GM19324 (cell line): ENCODE measurements around the gene POLD4.
A peak's percentile ranks its signal among the peaks of the same experiment; 100 is the strongest.
"Not testable (repeated sequence)": the region's sequence is repeated elsewhere in the genome, so short reads cannot be mapped to it uniquely, and the experiment has no call there.

Experiments
- ATAC-seq: cut with Tn5 transposase; IDR thresholded peaks from one replicate; pipeline ENCODE4 v1.9.1; 2021; ENCODE audit warnings: mild to moderate bottlenecking, moderate library complexity; ENCODE audit not compliant: unreplicated experiment, low FRiP score

Gene POLD4

GRCh38 chr11:67320011-67320410 is 33.3 kb downstream of the POLD4 start:
- ATAC-seq: no peak

GRCh38 chr11:67318876-67319275 is 34.5 kb downstream of the POLD4 start:
- ATAC-seq: not testable (repeated sequence)

DNA sequence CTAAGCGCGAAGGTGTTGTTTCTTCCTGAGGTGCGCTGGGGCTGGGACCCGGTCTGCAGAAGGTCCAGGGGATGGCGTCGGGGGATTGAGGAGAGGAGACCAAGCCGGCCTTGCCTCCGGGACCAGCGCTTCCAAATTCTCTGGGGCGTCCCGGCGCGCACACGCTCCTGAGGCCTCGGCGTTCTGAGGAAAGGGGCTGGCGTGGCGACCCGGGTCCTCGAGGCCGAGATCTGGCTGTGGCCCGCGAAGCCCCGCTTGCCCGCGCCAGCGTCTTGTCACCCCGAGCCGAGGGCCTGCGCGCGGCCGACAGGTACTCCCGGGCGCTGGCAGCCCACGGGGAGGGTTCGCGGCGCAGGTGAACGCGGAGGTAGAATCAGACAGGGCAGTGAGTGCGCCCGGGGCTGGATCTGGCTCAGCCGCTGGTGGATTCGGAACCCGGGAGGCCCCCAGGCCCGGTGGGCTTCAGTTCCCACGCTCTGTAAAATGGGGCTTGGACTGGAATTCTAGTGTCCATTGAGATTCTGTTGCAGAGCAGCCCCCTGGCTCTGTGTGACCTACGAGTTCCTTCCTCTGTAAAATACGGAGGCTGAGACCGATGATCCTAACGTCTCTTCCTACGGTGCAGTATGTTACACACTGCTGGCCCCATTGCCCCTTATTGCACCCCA is 35.3 kb downstream of the POLD4 start:
- no peak for ATAC-seq

GRCh38 chr11:67317205-67317887 is 36.0 kb downstream of the POLD4 start:
- ATAC-seq: peak; percentile 91

GRCh38 chr11:67316882-67317204 is 36.5 kb downstream of the POLD4 start:
- no peak for ATAC-seq

DNA sequence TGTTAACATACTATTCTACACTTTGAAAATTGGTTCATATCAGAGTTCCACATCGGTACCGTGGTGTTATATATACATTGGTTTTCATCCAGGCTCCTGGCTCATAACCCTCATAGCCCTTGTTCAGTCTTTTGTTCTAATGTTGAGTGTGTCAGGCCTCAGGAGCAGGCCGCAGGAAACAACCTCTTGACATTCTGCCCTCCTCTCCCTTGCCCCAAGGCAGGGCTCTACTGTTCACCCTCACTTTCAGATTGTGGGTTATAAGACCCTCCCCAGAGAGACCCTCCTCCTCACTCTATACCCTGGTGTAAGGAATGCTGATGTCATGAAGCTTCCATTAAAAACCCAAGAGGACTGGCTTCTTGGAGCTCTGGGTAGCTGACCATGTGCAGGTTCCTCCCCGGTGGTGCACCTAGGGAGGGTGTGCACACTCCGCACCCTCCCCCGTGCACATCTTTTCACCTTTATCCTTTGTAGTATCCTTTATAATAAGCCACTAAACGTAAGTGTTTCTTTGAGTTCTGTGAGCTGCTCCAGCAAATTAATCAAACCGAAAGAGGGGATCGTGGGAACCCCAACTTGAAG is 37.9 kb downstream of the POLD4 start:
- no peak for ATAC-seq

DNA sequence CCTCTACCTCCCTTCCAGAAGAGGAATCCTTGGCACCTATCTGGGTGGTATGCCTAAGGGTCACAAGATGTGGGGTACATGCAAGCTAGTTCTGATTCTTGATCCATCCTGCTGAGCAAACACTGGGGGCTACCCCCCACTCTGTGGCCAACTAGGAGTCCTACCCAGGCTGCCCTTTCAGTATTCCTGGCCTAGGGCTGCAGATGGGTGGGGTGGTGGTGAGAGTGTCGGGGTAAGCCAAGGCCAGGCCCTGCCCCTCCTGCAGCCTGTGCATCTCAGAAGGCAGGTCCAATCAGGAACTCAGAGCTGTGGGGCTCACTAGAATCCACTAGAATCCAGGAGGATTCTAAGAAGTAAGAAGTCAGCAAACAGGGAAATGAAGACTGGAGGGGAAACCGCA is 39.1 kb downstream of the POLD4 start:
- ATAC-seq: no peak

DNA sequence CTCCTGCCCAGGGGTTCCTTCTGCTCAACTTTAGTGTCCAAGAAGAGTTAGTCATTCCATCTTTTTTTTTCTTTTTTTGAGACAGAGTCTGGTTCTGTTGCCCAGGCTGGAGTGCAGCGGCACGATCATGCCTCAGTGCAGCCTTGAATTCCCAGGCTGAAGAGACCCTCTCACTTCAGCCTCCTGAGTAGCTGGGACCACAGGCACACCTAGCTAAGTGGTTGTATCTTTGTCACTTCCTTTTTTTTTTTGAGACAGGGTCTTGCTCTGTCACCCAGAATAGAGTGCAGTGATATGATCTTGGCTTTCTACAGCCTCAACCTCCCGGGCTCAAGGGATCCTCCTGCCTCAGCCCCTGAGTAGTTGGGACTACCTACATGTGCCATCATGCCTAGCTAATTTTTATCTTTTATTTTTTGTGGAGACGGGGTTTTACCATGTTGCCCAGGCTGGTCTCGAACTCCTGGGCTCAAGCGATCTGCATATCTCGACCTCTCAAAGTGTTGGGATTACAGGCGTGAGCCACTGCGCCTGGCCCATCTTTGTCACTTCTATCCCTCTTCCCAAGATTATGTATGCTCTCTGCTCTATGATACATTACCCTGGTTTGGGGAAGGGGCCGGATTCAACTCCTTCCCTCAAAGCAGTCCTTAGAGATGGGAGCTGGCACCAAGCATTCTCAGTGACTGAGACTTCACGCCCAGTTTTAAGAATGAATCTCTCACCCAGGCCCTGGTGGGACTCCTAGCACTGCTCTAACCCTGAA is 40.0 kb downstream of the POLD4 start:
- no peak for ATAC-seq

GRCh38 chr11:67312187-67313021 is 40.9 kb downstream of the POLD4 start:
- no peak for ATAC-seq

GRCh38 chr11:67311556-67312082 is 41.7 kb downstream of the POLD4 start:
- no peak for ATAC-seq

DNA sequence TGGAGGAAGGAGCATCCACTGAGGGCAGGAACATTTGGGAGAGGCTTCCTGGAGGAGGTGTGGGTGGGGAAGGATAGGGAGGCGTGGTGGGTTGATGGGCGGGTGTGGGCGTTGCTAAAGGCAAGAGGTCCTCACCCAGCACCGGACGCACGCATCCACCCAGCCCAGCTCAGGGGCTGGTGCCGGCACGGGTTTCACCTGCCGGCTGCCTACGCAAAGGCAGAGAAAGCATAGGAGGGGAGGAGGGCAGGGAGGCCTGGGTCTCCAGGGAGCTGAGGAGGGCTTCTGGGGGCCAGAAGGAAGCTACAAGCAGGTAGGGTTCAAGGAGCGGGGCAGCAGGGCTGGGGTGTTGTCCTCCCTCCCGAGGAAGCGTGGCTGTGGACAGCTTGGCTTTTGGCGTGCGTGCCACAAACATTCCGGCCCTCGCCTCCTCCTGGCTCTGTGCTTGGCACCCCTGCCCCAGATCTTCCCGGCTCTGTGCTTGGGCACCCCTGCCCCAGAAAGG is 42.2 kb downstream of the POLD4 start:
- no peak for ATAC-seq

GRCh38 chr11:67310246-67311050 is 42.9 kb downstream of the POLD4 start:
- no peak for ATAC-seq

GRCh38 chr11:67309661-67310061 is 43.7 kb downstream of the POLD4 start:
- no peak for ATAC-seq

GRCh38 chr11:67309166-67309565 is 44.2 kb downstream of the POLD4 start:
- no peak for ATAC-seq

DNA sequence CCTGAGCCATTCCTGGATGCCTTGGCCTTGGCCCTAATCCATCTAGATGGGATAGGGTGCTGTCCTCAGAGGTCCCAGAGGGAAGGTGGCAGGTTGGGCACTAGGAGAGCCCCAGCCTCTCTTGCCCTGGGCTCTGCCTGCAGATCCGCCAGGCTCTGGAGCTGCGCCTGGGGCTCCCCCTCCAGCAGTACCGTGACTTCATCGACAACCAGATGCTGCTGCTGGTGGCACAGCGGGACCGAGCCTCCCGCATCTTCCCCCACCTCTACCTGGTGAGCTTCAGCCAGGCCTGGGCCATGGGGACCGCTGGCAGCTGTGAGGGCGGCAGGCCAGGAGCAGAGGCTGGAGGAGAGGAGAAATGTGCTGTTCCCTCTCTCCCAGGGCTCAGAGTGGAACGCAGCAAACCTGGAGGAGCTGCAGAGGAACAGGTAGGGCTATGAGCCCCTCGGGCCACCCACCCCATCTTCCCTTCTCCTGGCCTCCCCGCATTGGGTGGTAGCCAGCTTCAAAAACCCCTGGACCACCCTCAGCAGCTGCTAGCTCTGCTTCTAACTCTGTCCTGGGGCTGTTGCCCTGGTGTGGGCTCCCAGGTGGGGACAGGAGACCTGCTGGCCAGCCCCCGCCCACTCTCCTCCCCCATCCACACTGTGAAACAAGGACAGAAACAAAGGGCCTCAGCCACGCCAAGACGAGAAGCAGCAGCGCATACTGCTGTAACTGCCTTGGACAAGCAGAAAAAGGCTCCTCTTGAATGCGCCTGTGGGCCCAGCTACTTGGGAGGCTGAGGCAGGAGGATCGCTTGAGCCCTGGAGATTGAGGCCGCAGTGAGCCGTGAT is 45.1 kb downstream of the POLD4 start:
- ATAC-seq: no peak

DNA sequence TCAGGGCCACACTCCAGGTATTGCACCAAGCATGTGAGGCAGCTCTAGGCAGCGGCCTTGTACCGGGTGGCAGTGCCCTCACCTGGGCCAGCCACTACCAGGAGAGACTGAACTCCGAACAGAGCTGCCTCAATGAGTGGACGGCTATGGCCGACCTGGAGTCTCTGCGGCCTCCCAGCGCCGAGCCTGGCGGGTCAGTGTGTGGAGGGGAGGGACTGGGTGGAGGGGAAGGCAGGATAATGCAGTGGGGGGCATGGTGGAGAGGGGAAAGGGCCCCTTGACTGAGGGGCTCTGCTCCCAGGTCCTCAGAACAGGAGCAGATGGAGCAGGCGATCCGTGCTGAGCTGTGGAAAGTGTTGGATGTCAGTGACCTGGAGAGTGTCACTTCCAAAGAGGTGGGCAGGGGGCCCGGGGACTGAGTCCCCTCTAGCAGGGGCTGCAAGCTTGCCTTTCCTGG is 45.8 kb downstream of the POLD4 start:
- ATAC-seq: no peak

GRCh38 chr11:67306769-67307544 is 46.4 kb downstream of the POLD4 start:
- ATAC-seq: no peak
